WTC11 (cell line): ENCODE results near the gene SLAMF7. TPM values are rescaled to one million over a fixed set of nuclear protein-coding genes. Genes with fewer than 3 reads are reported as not detected.

Experiments used
- ATAC-seq: fragments of 200-7000 bp; cut with Tn5 transposase; 2 replicates; pipeline ENCODE4 v1.10.0; 2021; ENCODE audit warnings: mild to moderate bottlenecking, moderate library complexity
- CTCF ChIA-PET: fragments of 300-600 bp; sonication (Branson Sonifier 250); formaldehyde crosslinking; loops from one replicate; lab custom pipeline; 2021; ENCODE audit warnings: antibody characterized with exemption; lab: Charles Lee
- POLR2A ChIA-PET: fragments of 350-600 bp; sonication (Branson Sonifier 250); formaldehyde crosslinking; loops from one replicate; lab custom pipeline; 2021; ENCODE audit warnings: antibody characterized with exemption; lab: Charles Lee
- DNase-seq: peaks from one replicate; pipeline ENCODE4 v3.0.0; 2021; ENCODE audit warnings: low spot score
- H3K27ac Mint-ChIP-seq: 2 replicates; pipeline ENCODE4 v1.8.0; 2021; ENCODE audit warnings: mixed read lengths
- H3K27me3 Mint-ChIP-seq: 2 replicates; pipeline ENCODE4 v1.8.0; 2021; ENCODE audit warnings: low read depth, mild to moderate bottlenecking, moderate library complexity, mixed read lengths
- H3K36me3 Mint-ChIP-seq: 2 replicates; pipeline ENCODE4 v1.8.0; 2021; ENCODE audit warnings: mixed read lengths
- H3K4me1 Mint-ChIP-seq: 2 replicates; pipeline ENCODE4 v1.8.0; 2022; ENCODE audit warnings: mixed read lengths
- H3K4me3 Mint-ChIP-seq: 2 replicates; pipeline ENCODE4 v1.8.0; 2021; ENCODE audit warnings: mild to moderate bottlenecking, moderate library complexity, mixed read lengths
- H3K9me3 Mint-ChIP-seq: 2 replicates; pipeline ENCODE4 v1.8.0; 2021; ENCODE audit warnings: mixed read lengths
- AFF4 ChIP-seq: sonication (generic); formaldehyde crosslinking; IDR thresholded peaks from 2 replicates; pipeline ENCODE4 v1.8.1; 2023; ENCODE audit warnings: mild to moderate bottlenecking, missing genetic modification reagents, borderline replicate concordance
- ATF6 ChIP-seq: sonication (generic); formaldehyde crosslinking; IDR thresholded peaks from 2 replicates; pipeline ENCODE4 v1.8.1; 2023; ENCODE audit warnings: mild to moderate bottlenecking, missing genetic modification reagents
- CDX4 ChIP-seq: fragments of 250-450 bp; sonication (Bioruptor Pico); IDR thresholded peaks from 2 replicates; pipeline ENCODE4 v1.9.0; 2021; ENCODE audit warnings: moderate library complexity, mild to moderate bottlenecking, inconsistent platforms, borderline replicate concordance
- E2F1 ChIP-seq: sonication (generic); formaldehyde crosslinking; IDR thresholded peaks from 2 replicates; pipeline ENCODE4 v1.8.0; 2022; ENCODE audit warnings: mild to moderate bottlenecking, missing genetic modification reagents
- FOXP4 ChIP-seq: sonication (generic); formaldehyde crosslinking; IDR thresholded peaks from 2 replicates; pipeline ENCODE4 v1.8.0; 2022; ENCODE audit warnings: mild to moderate bottlenecking, missing genetic modification reagents
- IRF1 ChIP-seq: sonication (generic); formaldehyde crosslinking; IDR thresholded peaks from 2 replicates; pipeline ENCODE4 v1.8.0; 2023; ENCODE audit warnings: missing genetic modification reagents
- MLX ChIP-seq: sonication (generic); formaldehyde crosslinking; IDR thresholded peaks from 2 replicates; pipeline ENCODE4 v1.8.1; 2023; ENCODE audit warnings: mild to moderate bottlenecking, missing genetic modification reagents, moderate library complexity
- NR1H2 ChIP-seq: sonication (generic); formaldehyde crosslinking; IDR thresholded peaks from 2 replicates; pipeline ENCODE4 v1.9.0; 2021; ENCODE audit warnings: mild to moderate bottlenecking, moderate library complexity, missing genetic modification reagents
- NR2C2 ChIP-seq: sonication (generic); formaldehyde crosslinking; IDR thresholded peaks from 2 replicates; pipeline ENCODE4 v1.8.0; 2022; ENCODE audit warnings: mild to moderate bottlenecking, missing genetic modification reagents
- SP1 ChIP-seq: sonication (generic); formaldehyde crosslinking; conservative IDR thresholded peaks from 2 replicates; pipeline ENCODE4 v1.8.1; 2022; ENCODE audit warnings: missing genetic modification reagents
- TEAD1 ChIP-seq: sonication (generic); formaldehyde crosslinking; IDR thresholded peaks from 2 replicates; pipeline ENCODE4 v1.8.0; 2022; ENCODE audit warnings: mild to moderate bottlenecking, missing genetic modification reagents
- ZNF121 ChIP-seq: sonication (generic); formaldehyde crosslinking; IDR thresholded peaks from 2 replicates; pipeline ENCODE4 v1.8.0; 2023; ENCODE audit warnings: missing genetic modification reagents
- ZNF317 ChIP-seq: sonication (generic); formaldehyde crosslinking; IDR thresholded peaks from 2 replicates; pipeline ENCODE4 v1.8.1; 2023; ENCODE audit warnings: low read depth, mild to moderate bottlenecking, moderate library complexity, missing genetic modification reagents, borderline replicate concordance
- ZSCAN18 ChIP-seq: fragments of 250-450 bp; sonication (Bioruptor Pico); IDR thresholded peaks from 2 replicates; pipeline ENCODE4 v2.1.2; 2022; ENCODE audit warnings: mild to moderate bottlenecking, moderate library complexity
- total RNA-seq: library from RNA; stranded (reverse); gene quantifications from 3 replicates; pipeline ENCODE4 v1.2.3, GENCODE V29; 2021

SLAMF7 gene
- total RNA-seq, 1 experiment from 2014 or later: 0.15 TPM

- TF ChIP-seq ZSCAN18: no peak
- no peak for TF ChIP-seq IRF1 (CRISPR knock-in tag)
Observed at GRCh38 chr1:160761886-160762285, 22.8 kb downstream of the SLAMF7 start (continued).

- Mint-ChIP-seq H3K4me1 (peaks cover 6% of the 10 kb centered on the region), H3K36me3 (no peaks in the 10 kb centered on the region), H3K4me3 (no peak overlapping the region), H3K27ac (no peak overlapping the region)
- CTCF ChIA-PET: interaction anchor here (0.9 kb wide), 1 partner anchor 16 kb away, joined by 4 read pairs; no protein-coding TSS in a partner anchor
- ATAC-seq: no peak
- no peak for TF ChIP-seq NR2C2 (CRISPR knock-in tag)
- TF ChIP-seq E2F1 (CRISPR knock-in tag): no peak
- no peak for TF ChIP-seq ZNF121
- TF ChIP-seq SP1 (CRISPR knock-in tag): no peak
- TF ChIP-seq AFF4 (CRISPR knock-in tag): no peak
- TF ChIP-seq CDX4 (CRISPR knock-in tag): no peak
- TF ChIP-seq MLX (CRISPR knock-in tag): no peak
- no peak for TF ChIP-seq ZNF317 (CRISPR knock-in tag)
- TF ChIP-seq, all 79 proteins: peak for 0
- Mint-ChIP-seq H3K9me3 (peaks cover 6% of the 10 kb centered on the region; the same call in 1 of the 2 replicates), H3K27me3 (peaks cover 3% of the 10 kb centered on the region; the same call in 1 of the 2 replicates)
- DNase-seq: no peak
- POLR2A ChIA-PET: no interaction called here
Observed at GRCh38 chr1:160763993-160764392, 24.9 kb downstream of the SLAMF7 start.

GRCh38 chr1:160767395-160768294 lies 28.6 kb downstream of the SLAMF7 start:
- H3K36me3 Mint-ChIP-seq: no peaks in the 10 kb centered on the region
- DNase-seq (no peak), ATAC-seq (peak; percentile 63)
- POLR2A ChIA-PET: interaction anchor here (2.1 kb wide), 1 partner anchor 14 kb away, joined by 7 read pairs; no protein-coding TSS in a partner anchor
- H3K4me1 Mint-ChIP-seq: peaks cover 6% of the 10 kb centered on the region
- H3K4me3 Mint-ChIP-seq: no peak overlapping the region
- no peak overlapping the region for H3K27ac Mint-ChIP-seq
- peaks cover 3% of the 10 kb centered on the region; the same call in 1 of the 2 replicates for H3K27me3 Mint-ChIP-seq
- CTCF ChIA-PET: interaction anchor here (0.6 to 4.2 kb wide), 26 partner anchors 8 to 389 kb away, joined by 3 to 85 read pairs (median 4); partner anchors contain the start of gene ITLN2
- H3K9me3 Mint-ChIP-seq: peaks cover 14% of the 10 kb centered on the region
- no peak for TF ChIP-seq NR1H2 (CRISPR knock-in tag)
- no peak for TF ChIP-seq TEAD1 (CRISPR knock-in tag)
- no peak for TF ChIP-seq FOXP4 (CRISPR knock-in tag)
- TF ChIP-seq ATF6: no peak
